Endodermal cell (in vitro differentiated cells): ENCODE data around the gene BAZ1B. TPM values are rescaled to one million over a fixed set of nuclear protein-coding genes. Genes with fewer than 3 reads are reported as not detected.

Experiments used
- DNase-seq: peaks from one replicate; pipeline ENCODE4 v3.0.0-alpha.2; 2017
- H3K27ac ChIP-seq: 2 replicates; pipeline ENCODE4 v1.5.1; 2013; ENCODE audit warnings: mild to moderate bottlenecking, low read depth, low read length, moderate library complexity
- H3K27me3 ChIP-seq: 2 replicates; pipeline ENCODE4 v1.6.1; 2013; ENCODE audit warnings: mild to moderate bottlenecking, low read length, moderate library complexity; ENCODE audit not compliant: insufficient read depth, control insufficient read depth, poor library complexity, severe bottlenecking
- H3K36me3 ChIP-seq: 2 replicates; pipeline ENCODE4 v1.7.0; 2013; ENCODE audit warnings: mild to moderate bottlenecking, low read length, moderate library complexity; ENCODE audit not compliant: control insufficient read depth, insufficient read depth
- H3K4me1 ChIP-seq: one replicate; pipeline ENCODE4 v1.7.0; 2013; ENCODE audit warnings: low read length; ENCODE audit not compliant: control insufficient read depth, insufficient read depth
- H3K4me3 ChIP-seq: 2 replicates; pipeline ENCODE4 v1.5.1; 2013; ENCODE audit warnings: mild to moderate bottlenecking, low read length, moderate library complexity
- H3K9ac ChIP-seq: 2 replicates; pipeline ENCODE4 v1.6.1; 2013; ENCODE audit warnings: mild to moderate bottlenecking, low read length, moderate library complexity; ENCODE audit not compliant: poor library complexity, severe bottlenecking; ENCODE audit errors: extremely low read depth
- H3K9me3 ChIP-seq: 2 replicates; pipeline ENCODE4 v1.6.1; 2013; ENCODE audit warnings: mild to moderate bottlenecking, low read length, moderate library complexity; ENCODE audit not compliant: control insufficient read depth
- H3K27ac Mint-ChIP-seq: 2 replicates; pipeline ENCODE4 v1.8.0; 2020; ENCODE audit warnings: mixed read lengths
- H3K27me3 Mint-ChIP-seq: 2 replicates; pipeline ENCODE4 v1.8.0; 2021; ENCODE audit warnings: mild to moderate bottlenecking, mixed read lengths; ENCODE audit not compliant: insufficient read depth
- H3K36me3 Mint-ChIP-seq: 2 replicates; pipeline ENCODE4 v1.8.0; 2020; ENCODE audit warnings: low read depth, mixed read lengths
- H3K4me1 Mint-ChIP-seq: 2 replicates; pipeline ENCODE4 v1.8.0; 2020; ENCODE audit warnings: mixed read lengths
- H3K4me3 Mint-ChIP-seq: 2 replicates; pipeline ENCODE4 v1.8.0; 2020; ENCODE audit warnings: mild to moderate bottlenecking, moderate library complexity, mixed read lengths
- H3K9me3 Mint-ChIP-seq: 2 replicates; pipeline ENCODE4 v1.8.0; 2020; ENCODE audit warnings: mild to moderate bottlenecking, mixed read lengths
- WGBS, 2 experiments: methylation state at CpG; one replicate each; pipeline versions ENCODE4 v1.1.5 to v1.1.7; 2013; ENCODE audit warnings: missing lambda C conversion rate in 2 of 2, mixed read lengths in 1 of 2; ENCODE audit not compliant: insufficient coverage in 1 of 2, insufficient read length in 1 of 2; 5-methylcytosine and 5-hydroxymethylcytosine counted together
- total RNA-seq, 2 donors: library from RNA; stranded (reverse); fragmentation: NEBNext Ultra II Directional in 1 of 2; extraction: Animal tissue kit (Norgen Biotek cat#: 25700) in 1 of 2; gene quantifications; 2 replicates in 1 of 2; 3 replicates in 1 of 2; pipeline ENCODE4 v1.2.1, GENCODE V29; 2021
- TF ChIP-seq, protein P1 (sequence below): fragments of 200-600 bp; sonication (generic); conservative IDR thresholded peaks from 2 replicates; pipeline ENCODE4 v1.5.0; 2021; ENCODE audit warnings: antibody characterized with exemption, mild to moderate bottlenecking

BAZ1B gene
- total RNA-seq, 2 donors from 2014 or later: 66.4 to 72.1 TPM

GRCh38 chr7:73504920-73505319 is 17.2 kb downstream of the BAZ1B start:
- no peak overlapping the region for H3K27ac ChIP-seq
- H3K4me1 ChIP-seq: no peaks in the 10 kb centered on the region
- no peaks in the 10 kb centered on the region for H3K4me1 Mint-ChIP-seq
- H3K36me3 Mint-ChIP-seq: peaks cover 70% of the 10 kb centered on the region
- H3K36me3 ChIP-seq: peaks cover 83% of the 10 kb centered on the region
- WGBS, 2 experiments: 95% methylated on average over 1 of the region's 1 CpG; no CpG with 5 or more reads in 1 of the 2 experiments
- no peak overlapping the region for H3K9ac ChIP-seq
- no peaks in the 10 kb centered on the region for H3K27me3 Mint-ChIP-seq
- no peaks in the 10 kb centered on the region for H3K9me3 Mint-ChIP-seq
- H3K4me3 ChIP-seq: no peak overlapping the region
- DNase-seq: no peak
- TF ChIP-seq, protein P1, sequence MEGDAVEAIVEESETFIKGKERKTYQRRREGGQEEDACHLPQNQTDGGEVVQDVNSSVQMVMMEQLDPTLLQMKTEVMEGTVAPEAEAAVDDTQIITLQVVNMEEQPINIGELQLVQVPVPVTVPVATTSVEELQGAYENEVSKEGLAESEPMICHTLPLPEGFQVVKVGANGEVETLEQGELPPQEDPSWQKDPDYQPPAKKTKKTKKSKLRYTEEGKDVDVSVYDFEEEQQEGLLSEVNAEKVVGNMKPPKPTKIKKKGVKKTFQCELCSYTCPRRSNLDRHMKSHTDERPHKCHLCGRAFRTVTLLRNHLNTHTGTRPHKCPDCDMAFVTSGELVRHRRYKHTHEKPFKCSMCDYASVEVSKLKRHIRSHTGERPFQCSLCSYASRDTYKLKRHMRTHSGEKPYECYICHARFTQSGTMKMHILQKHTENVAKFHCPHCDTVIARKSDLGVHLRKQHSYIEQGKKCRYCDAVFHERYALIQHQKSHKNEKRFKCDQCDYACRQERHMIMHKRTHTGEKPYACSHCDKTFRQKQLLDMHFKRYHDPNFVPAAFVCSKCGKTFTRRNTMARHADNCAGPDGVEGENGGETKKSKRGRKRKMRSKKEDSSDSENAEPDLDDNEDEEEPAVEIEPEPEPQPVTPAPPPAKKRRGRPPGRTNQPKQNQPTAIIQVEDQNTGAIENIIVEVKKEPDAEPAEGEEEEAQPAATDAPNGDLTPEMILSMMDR: no peak
- no peaks in the 10 kb centered on the region for H3K27me3 ChIP-seq
- H3K9me3 ChIP-seq: no peaks in the 10 kb centered on the region
- H3K27ac Mint-ChIP-seq: no peak overlapping the region
- H3K4me3 Mint-ChIP-seq: no peak overlapping the region

GRCh38 chr7:73504017-73504416 is 18.1 kb downstream of the BAZ1B start:
- no peaks in the 10 kb centered on the region for H3K4me1 Mint-ChIP-seq
- peaks cover 83% of the 10 kb centered on the region for H3K36me3 ChIP-seq
- H3K27me3 ChIP-seq: no peaks in the 10 kb centered on the region

GRCh38 chr7:73503229-73503628 is 18.9 kb downstream of the BAZ1B start:
- Mint-ChIP-seq H3K36me3 (peaks cover 72% of the 10 kb centered on the region), H3K9me3 (no peaks in the 10 kb centered on the region), H3K4me3 (no peak overlapping the region)

More at GRCh38 chr7:73504017-73504416, 18.1 kb downstream of the BAZ1B start:
- no peaks in the 10 kb centered on the region for H3K4me1 ChIP-seq
- TF ChIP-seq, protein P1: no peak
- no peak overlapping the region for H3K9ac ChIP-seq
- H3K27ac ChIP-seq: no peak overlapping the region
- H3K9me3 ChIP-seq: no peaks in the 10 kb centered on the region
- no peaks in the 10 kb centered on the region for H3K9me3 Mint-ChIP-seq
- no peak for DNase-seq
- no peak overlapping the region for H3K27ac Mint-ChIP-seq
- no peak overlapping the region for H3K4me3 Mint-ChIP-seq
- H3K36me3 Mint-ChIP-seq: peaks cover 73% of the 10 kb centered on the region
- 98 to 100% methylated on average over 2 of the region's 2 CpGs for WGBS, 2 experiments
- no peaks in the 10 kb centered on the region for H3K27me3 Mint-ChIP-seq
- no peak overlapping the region for H3K4me3 ChIP-seq

More at GRCh38 chr7:73503229-73503628, 18.9 kb downstream of the BAZ1B start:
- no peaks in the 10 kb centered on the region for H3K27me3 ChIP-seq
- TF ChIP-seq, protein P1: no peak
- no peak overlapping the region for H3K4me3 ChIP-seq
- WGBS, 2 experiments: 87 to 99% methylated on average over 4 to 5 of the region's 5 CpGs
- no peak overlapping the region for H3K27ac Mint-ChIP-seq
- no peak overlapping the region for H3K27ac ChIP-seq
- DNase-seq: no peak
- H3K4me1 Mint-ChIP-seq: no peaks in the 10 kb centered on the region
- no peak overlapping the region for H3K9ac ChIP-seq
- H3K9me3 ChIP-seq: no peaks in the 10 kb centered on the region
- H3K36me3 ChIP-seq: peaks cover 86% of the 10 kb centered on the region
- no peaks in the 10 kb centered on the region for H3K4me1 ChIP-seq
- no peaks in the 10 kb centered on the region for H3K27me3 Mint-ChIP-seq
